Measurements from ENCODE around the gene HSPB6. TPM values are rescaled to one million over a fixed set of nuclear protein-coding genes. Genes with fewer than 3 reads are reported as not detected.

HSPB6 gene
- total RNA-seq, 1 experiment from 2014 or later, result 0.93 TPM

DNA sequence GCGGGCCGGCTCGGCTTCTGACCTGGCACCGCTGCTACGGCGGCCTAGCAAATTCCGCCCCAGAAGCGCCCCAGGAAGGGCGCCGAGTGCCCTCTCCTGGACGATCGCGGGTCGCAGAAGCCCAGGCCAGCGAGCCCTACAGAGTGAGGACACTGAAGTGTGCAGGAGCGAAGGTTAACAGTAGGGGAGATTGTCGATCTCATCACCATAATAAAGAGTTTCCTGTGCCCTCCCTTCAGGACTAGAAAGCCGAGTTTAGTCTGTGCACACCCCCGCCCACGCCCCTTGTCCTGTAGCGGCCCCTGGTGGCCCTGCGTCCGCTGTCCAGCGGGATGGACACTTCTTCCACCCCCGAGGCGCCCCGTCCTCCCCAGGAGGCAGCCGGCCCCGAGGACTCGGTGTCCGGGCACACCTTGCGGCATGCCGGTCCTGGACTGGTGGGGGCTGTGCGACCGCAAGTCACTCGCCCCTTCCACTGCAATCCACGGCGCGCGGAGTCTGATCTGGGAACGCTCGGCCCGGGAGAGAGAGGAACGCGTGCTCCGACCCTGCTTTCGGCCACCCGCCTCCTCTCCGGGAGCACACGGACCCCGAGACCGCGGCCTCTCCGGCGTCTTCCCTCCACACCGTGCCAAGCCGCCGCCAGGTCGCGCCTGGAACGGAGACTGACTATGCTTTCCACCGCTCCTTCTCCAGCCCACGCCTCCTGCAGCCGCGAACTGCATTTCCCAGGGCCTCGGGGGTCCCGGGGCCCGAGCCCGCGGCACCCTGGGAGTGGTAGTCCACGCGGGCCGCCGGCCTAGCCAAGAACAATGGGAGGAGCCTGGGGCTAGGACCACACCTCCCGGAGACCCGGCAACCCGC is 39.8 kb downstream of the HSPB6 start (continued):
- TF ChIP-seq POLR2AphosphoS5 (IDR thresholded peaks at IDR 0.05; ENCODE audit: low read depth, low read length), result peak; percentile 55
- peak; percentile 90 for TF ChIP-seq RAD21 (IDR thresholded peaks at IDR 0.05; ENCODE audit: low read depth)

- BruUV-seq (replicated peaks), result no TSS peak
- CTCF ChIA-PET, result no interaction called here
- no peaks in the 10 kb centered on the region for H3K9me3 ChIP-seq (ENCODE audit: control insufficient read depth in 1 of 2, insufficient read depth in 1 of 2, low read depth in 1 of 2, low read length in 2 of 2)
- POLR2A ChIA-PET, result no interaction called here
- no peak for DNase-seq (ENCODE audit: low read depth, low spot score)
- peak overlapping the region; percentile 91 for H3K9ac ChIP-seq (ENCODE audit: low read length)
- H4K20me1 ChIP-seq (ENCODE audit: insufficient read depth), result no peaks in the 10 kb centered on the region
- peaks cover 16 to 35% of the 10 kb centered on the region in 2 experiments for H3K4me1 ChIP-seq (ENCODE audit: control insufficient read depth in 1 of 2, insufficient read depth in 2 of 2, low read length in 2 of 2)
- RAD21 ChIA-PET (ENCODE audit: low non-redundant PET in 1 of 2, low total read pairs in 2 of 2, uncharacterized antibody in 2 of 2, unreplicated experiment in 2 of 2), result no interaction called here
- H3K27ac ChIP-seq (ENCODE audit: low read depth, low read length), result peak overlapping the region; percentile 85
- H3K36me3 ChIP-seq (ENCODE audit: control insufficient read depth in 1 of 2, insufficient read depth in 2 of 2, low read length in 2 of 2), result peaks cover 5 to 11% of the 10 kb centered on the region in 2 experiments; a peak in 3 of 4 replicates
- intact Hi-C loops (cut with micrococcal nuclease), result loop anchor here (1.0 to 10.0 kb wide), 3 partner anchors 22 to 361 kb away; partner anchors contain the start of gene FFAR3
- ATAC-seq, result peak; percentile 37
- H3K9me2 ChIP-seq (ENCODE audit: insufficient read depth), result no peaks in the 10 kb centered on the region
- H3K27me3 ChIP-seq (ENCODE audit: insufficient read depth, low read length), result no peaks in the 10 kb centered on the region
- H3K4me2 ChIP-seq (ENCODE audit: low read length), result peak overlapping the region; percentile 81
- peaks cover 33% of the 10 kb centered on the region for H3K79me2 ChIP-seq (ENCODE audit: insufficient read depth, low read length)
- H3K4me3 ChIP-seq (replicated peaks in 1 of 2; ENCODE audit: low read depth in 1 of 2, low read length in 2 of 2), result peak overlapping the region; percentile 89 to 94
- no peak overlapping the region for H2AFZ ChIP-seq (ENCODE audit: low read depth, low read length, poor library complexity, severe bottlenecking)
- TF ChIP-seq, protein P1, sequence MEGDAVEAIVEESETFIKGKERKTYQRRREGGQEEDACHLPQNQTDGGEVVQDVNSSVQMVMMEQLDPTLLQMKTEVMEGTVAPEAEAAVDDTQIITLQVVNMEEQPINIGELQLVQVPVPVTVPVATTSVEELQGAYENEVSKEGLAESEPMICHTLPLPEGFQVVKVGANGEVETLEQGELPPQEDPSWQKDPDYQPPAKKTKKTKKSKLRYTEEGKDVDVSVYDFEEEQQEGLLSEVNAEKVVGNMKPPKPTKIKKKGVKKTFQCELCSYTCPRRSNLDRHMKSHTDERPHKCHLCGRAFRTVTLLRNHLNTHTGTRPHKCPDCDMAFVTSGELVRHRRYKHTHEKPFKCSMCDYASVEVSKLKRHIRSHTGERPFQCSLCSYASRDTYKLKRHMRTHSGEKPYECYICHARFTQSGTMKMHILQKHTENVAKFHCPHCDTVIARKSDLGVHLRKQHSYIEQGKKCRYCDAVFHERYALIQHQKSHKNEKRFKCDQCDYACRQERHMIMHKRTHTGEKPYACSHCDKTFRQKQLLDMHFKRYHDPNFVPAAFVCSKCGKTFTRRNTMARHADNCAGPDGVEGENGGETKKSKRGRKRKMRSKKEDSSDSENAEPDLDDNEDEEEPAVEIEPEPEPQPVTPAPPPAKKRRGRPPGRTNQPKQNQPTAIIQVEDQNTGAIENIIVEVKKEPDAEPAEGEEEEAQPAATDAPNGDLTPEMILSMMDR (IDR thresholded peaks at IDR 0.05 in 2 of 3, conservative IDR thresholded peaks at IDR 0.05 in 1 of 3; ENCODE audit: borderline replicate concordance in 1 of 3, insufficient read depth in 1 of 3, low read depth in 2 of 3, low read length in 2 of 3), result no peak
- TF ChIP-seq FOSL1 (IDR thresholded peaks at IDR 0.05; ENCODE audit: low read depth) (no peak), SRF (IDR thresholded peaks at IDR 0.05; ENCODE audit: low read depth) (no peak), RAD21 (IDR thresholded peaks at IDR 0.05; ENCODE audit: low read depth) (no peak), ZBTB33 (IDR thresholded peaks at IDR 0.05; ENCODE audit: extremely low read depth, insufficient replicate concordance, low read length) (no peak), TCF7L2 (IDR thresholded peaks at IDR 0.05; ENCODE audit: borderline replicate concordance, extremely low read depth, insufficient read depth, insufficient read length) (no peak), EZH2phosphoT487 (IDR thresholded peaks at IDR 0.05; ENCODE audit: borderline replicate concordance) (no peak), ATF3 (IDR thresholded peaks at IDR 0.05) (no peak), POLR2AphosphoS5 (IDR thresholded peaks at IDR 0.05; ENCODE audit: low read depth, low read length) (0 out of 2 replicates have a peak, but pooled peaks have one; percentile 8), JUND (IDR thresholded peaks at IDR 0.05) (no peak), POLR2A (IDR thresholded peaks at IDR 0.05; ENCODE audit: borderline replicate concordance, extremely low read depth, insufficient read depth, insufficient read length) (peak; percentile 76), ZFX (IDR thresholded peaks at IDR 0.05) (no peak; the same call in none of the 2 replicates), SIN3A (IDR thresholded peaks at IDR 0.05; ENCODE audit: low read depth) (no peak)
- TF ChIP-seq, protein P2, sequence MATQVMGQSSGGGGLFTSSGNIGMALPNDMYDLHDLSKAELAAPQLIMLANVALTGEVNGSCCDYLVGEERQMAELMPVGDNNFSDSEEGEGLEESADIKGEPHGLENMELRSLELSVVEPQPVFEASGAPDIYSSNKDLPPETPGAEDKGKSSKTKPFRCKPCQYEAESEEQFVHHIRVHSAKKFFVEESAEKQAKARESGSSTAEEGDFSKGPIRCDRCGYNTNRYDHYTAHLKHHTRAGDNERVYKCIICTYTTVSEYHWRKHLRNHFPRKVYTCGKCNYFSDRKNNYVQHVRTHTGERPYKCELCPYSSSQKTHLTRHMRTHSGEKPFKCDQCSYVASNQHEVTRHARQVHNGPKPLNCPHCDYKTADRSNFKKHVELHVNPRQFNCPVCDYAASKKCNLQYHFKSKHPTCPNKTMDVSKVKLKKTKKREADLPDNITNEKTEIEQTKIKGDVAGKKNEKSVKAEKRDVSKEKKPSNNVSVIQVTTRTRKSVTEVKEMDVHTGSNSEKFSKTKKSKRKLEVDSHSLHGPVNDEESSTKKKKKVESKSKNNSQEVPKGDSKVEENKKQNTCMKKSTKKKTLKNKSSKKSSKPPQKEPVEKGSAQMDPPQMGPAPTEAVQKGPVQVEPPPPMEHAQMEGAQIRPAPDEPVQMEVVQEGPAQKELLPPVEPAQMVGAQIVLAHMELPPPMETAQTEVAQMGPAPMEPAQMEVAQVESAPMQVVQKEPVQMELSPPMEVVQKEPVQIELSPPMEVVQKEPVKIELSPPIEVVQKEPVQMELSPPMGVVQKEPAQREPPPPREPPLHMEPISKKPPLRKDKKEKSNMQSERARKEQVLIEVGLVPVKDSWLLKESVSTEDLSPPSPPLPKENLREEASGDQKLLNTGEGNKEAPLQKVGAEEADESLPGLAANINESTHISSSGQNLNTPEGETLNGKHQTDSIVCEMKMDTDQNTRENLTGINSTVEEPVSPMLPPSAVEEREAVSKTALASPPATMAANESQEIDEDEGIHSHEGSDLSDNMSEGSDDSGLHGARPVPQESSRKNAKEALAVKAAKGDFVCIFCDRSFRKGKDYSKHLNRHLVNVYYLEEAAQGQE (IDR thresholded peaks at IDR 0.05; ENCODE audit: low read depth), result no peak
Observed at GRCh38 chr19:35715981-35716800, 40.6 kb downstream of the HSPB6 start.
